VCaP (cell line): ENCODE measurements around the gene TOMM40.

Experiments
- H3K27ac ChIP-seq: fragments of 450-650 bp; 2 replicates; pipeline ENCODE4 v1.5.1; 2017
- CTCF ChIP-seq: fragments of 450-650 bp; conservative IDR thresholded peaks from 2 replicates; pipeline ENCODE4 v1.5.1; 2017; ENCODE audit warnings: mild to moderate bottlenecking, moderate library complexity

TOMM40 gene

GRCh38 chr19:44865196-44865767, 25.8 kb upstream of the TOMM40 start:
- H3K27ac ChIP-seq, result no peak overlapping the region
- no peak for TF ChIP-seq CTCF

- H3K27ac ChIP-seq, result no peak overlapping the region
Observed at GRCh38 chr19:44866664-44867063, 24.4 kb upstream of the TOMM40 start.

GRCh38 chr19:44867578-44867977, 23.5 kb upstream of the TOMM40 start:
- TF ChIP-seq CTCF, result no peak
- H3K27ac ChIP-seq, result no peak overlapping the region

More at GRCh38 chr19:44866664-44867063, 24.4 kb upstream of the TOMM40 start:
- TF ChIP-seq CTCF, result no peak

- TF ChIP-seq CTCF, result no peak
Observed at GRCh38 chr19:44869733-44870470, 21.2 kb upstream of the TOMM40 start.

GRCh38 chr19:44871809-44872208, 19.2 kb upstream of the TOMM40 start:
- no peak for TF ChIP-seq CTCF
- no peak overlapping the region for H3K27ac ChIP-seq

More at GRCh38 chr19:44869733-44870470, 21.2 kb upstream of the TOMM40 start:
- H3K27ac ChIP-seq, result no peak overlapping the region

- TF ChIP-seq CTCF, result no peak
- H3K27ac ChIP-seq, result no peak overlapping the region
Observed at GRCh38 chr19:44872661-44873060, 18.4 kb upstream of the TOMM40 start.

GRCh38 chr19:44874317-44874716, 16.7 kb upstream of the TOMM40 start:
- H3K27ac ChIP-seq, result no peak overlapping the region
- no peak for TF ChIP-seq CTCF
